GM12878 (cell line): Measurements from ENCODE around the gene IQGAP3. TPM values are rescaled to one million over a fixed set of nuclear protein-coding genes. Genes with fewer than 3 reads are reported as not detected.

Experiments used
- ASH2L ChIP-seq: fragments of 300-600, 200-600 bp; sonication (generic); IDR thresholded peaks from 2 replicates; pipeline ENCODE4 v1.6.1; 2017; ENCODE audit warnings: low read depth, mild to moderate bottlenecking, borderline replicate concordance
- BCL11A ChIP-seq: IDR thresholded peaks from 2 replicates; pipeline ENCODE4 v1.6.1; 2011; ENCODE audit warnings: low read depth, low read length
- CHD4 ChIP-seq: fragments of 200-600 bp; sonication (generic); IDR thresholded peaks from 2 replicates; pipeline ENCODE4 v1.6.1; 2016; ENCODE audit warnings: mild to moderate bottlenecking
- FOS ChIP-seq: IDR thresholded peaks from 3 replicates; pipeline ENCODE4 v1.6.1; 2011; ENCODE audit warnings: borderline replicate concordance; ENCODE audit not compliant: insufficient read length; ENCODE audit errors: extremely low read depth
- HDAC2 ChIP-seq: fragments of 200-600 bp; sonication (generic); IDR thresholded peaks from 2 replicates; pipeline ENCODE4 v1.6.1; 2017
- IRF4 ChIP-seq: IDR thresholded peaks from 2 replicates; pipeline ENCODE4 v1.6.1; 2011; ENCODE audit warnings: low read depth, low read length
- NFIC ChIP-seq: IDR thresholded peaks from 2 replicates; pipeline ENCODE4 v1.6.1; 2012; ENCODE audit warnings: low read depth, mild to moderate bottlenecking, inconsistent platforms, low read length, moderate library complexity
- NFYB ChIP-seq: IDR thresholded peaks from 2 replicates; pipeline ENCODE4 v1.6.1; 2011; ENCODE audit warnings: low read depth, mild to moderate bottlenecking, low read length, improper control_type of control experiment, moderate library complexity; ENCODE audit not compliant: insufficient read depth
- NR2C1 ChIP-seq: fragments of 450-650 bp; IDR thresholded peaks from 2 replicates; pipeline ENCODE4 v1.6.1; 2017; ENCODE audit warnings: antibody characterized with exemption, mild to moderate bottlenecking, moderate library complexity
- SIX5 ChIP-seq: IDR thresholded peaks from 2 replicates; pipeline ENCODE4 v1.6.1; 2011; ENCODE audit warnings: mild to moderate bottlenecking, low read depth, low read length, moderate library complexity; ENCODE audit not compliant: severe bottlenecking
- SMC3 ChIP-seq: IDR thresholded peaks from 2 replicates; pipeline ENCODE4 v1.6.1; 2011; ENCODE audit warnings: low read length, improper control_type of control experiment, borderline replicate concordance
- SPI1 ChIP-seq: IDR thresholded peaks from 2 replicates; pipeline ENCODE4 v1.6.1; 2011; ENCODE audit warnings: low read depth, mild to moderate bottlenecking, low read length, moderate library complexity, borderline replicate concordance; ENCODE audit not compliant: insufficient read depth
- SRF ChIP-seq, 2 experiments: IDR thresholded peaks; 2 replicates each; pipeline ENCODE4 v1.6.1; 2011; ENCODE audit warnings: low read depth in 2 of 2, low read length in 2 of 2, mild to moderate bottlenecking in 1 of 2, moderate library complexity in 1 of 2
- STAT3 ChIP-seq: IDR thresholded peaks from 2 replicates; pipeline ENCODE4 v1.6.1; 2011; ENCODE audit warnings: low read depth, low read length, improper control_type of control experiment
- TBL1XR1 ChIP-seq: IDR thresholded peaks from 2 replicates; pipeline ENCODE4 v1.6.1; 2012; ENCODE audit warnings: low read depth, low read length, improper control_type of control experiment
- USF1 ChIP-seq: IDR thresholded peaks from 2 replicates; pipeline ENCODE4 v1.6.1; 2011; ENCODE audit warnings: borderline replicate concordance, low read depth, mild to moderate bottlenecking, moderate library complexity, mixed read lengths, low read length; ENCODE audit not compliant: insufficient read depth; ENCODE audit errors: extremely low read length
- USF2 ChIP-seq: IDR thresholded peaks from 2 replicates; pipeline ENCODE4 v1.6.1; 2011; ENCODE audit warnings: low read depth, low read length, improper control_type of control experiment, borderline replicate concordance
- ZBTB11 ChIP-seq: fragments of 450-650 bp; formaldehyde crosslinking; IDR thresholded peaks from 2 replicates; pipeline ENCODE4 v1.5.0; 2022; ENCODE audit warnings: mild to moderate bottlenecking, missing genetic modification characterization
- ZBTB40 ChIP-seq: fragments of 450-650 bp; IDR thresholded peaks from 2 replicates; pipeline ENCODE4 v1.6.1; 2016; ENCODE audit warnings: mild to moderate bottlenecking, moderate library complexity, borderline replicate concordance
- ZNF24 ChIP-seq: fragments of 450-650 bp; IDR thresholded peaks from 2 replicates; pipeline ENCODE4 v1.6.1; 2017; ENCODE audit warnings: antibody characterized with exemption, mild to moderate bottlenecking
- ZNF622 ChIP-seq: fragments of 450-650 bp; IDR thresholded peaks from 2 replicates; pipeline ENCODE4 v1.6.1; 2017; ENCODE audit warnings: mild to moderate bottlenecking, inconsistent platforms
- polyA plus RNA-seq, 11 experiments: library from polyadenylated mRNA; depleted of rRNA in 4 of 11; unstranded in 6 of 11; stranded (reverse) in 5 of 11; fragments of >200 nt; fragmentation: Nextera tagmentation in 4 of 11; fragmentation: Illumina TruSeq in 1 of 11; extraction: Ambion mirVana in 4 of 11; extraction: Trizol in 1 of 11; gene quantifications; 1 replicate in 1 of 11; 2 replicates in 10 of 11; pipeline versions ENCODE4 v1.2.1 to v1.2.3, GENCODE V29; 2011 to 2016; ENCODE audit warnings: inconsistent platforms in 2 of 11, missing spikeins in 2 of 11, low read depth in 1 of 11
- total RNA-seq, 4 experiments: library from RNA; depleted of rRNA in 3 of 4; stranded (reverse); fragments of >200 nt in 3 of 4; fragmentation: Illumina TruSeq in 1 of 4; extraction: Trizol in 1 of 4; gene quantifications; 2 replicates each; pipeline versions ENCODE4 v1.2.1 to v1.2.3, GENCODE V29; 2013 to 2021

The IQGAP3 gene
- total and polyA plus RNA-seq, 10 of the 15 experiments (the other 5 are each of a cell fraction or from before 2014, with no cell fraction given): 1.1 to 10.7 (median 7.9) TPM

- TF ChIP-seq ZBTB11 (CRISPR knock-in tag): no peak
- TF ChIP-seq SMC3: no peak
- TF ChIP-seq USF1: no peak
- TF ChIP-seq NFIC: peak; percentile 22; the same call in 1 of the 2 replicates
- no peak for TF ChIP-seq ZNF622
- no peak for TF ChIP-seq HDAC2
- no peak for TF ChIP-seq SIX5
- TF ChIP-seq ZNF24: no peak
- no peak for TF ChIP-seq NFYB
- TF ChIP-seq NR2C1: 0 out of 2 replicates have a peak, but pooled peaks have one; percentile 23
- no peak for TF ChIP-seq SPI1
- 0 out of 2 replicates have a peak, but pooled peaks have one; percentile 41 for TF ChIP-seq TBL1XR1
- TF ChIP-seq FOS: no peak
- 0 out of 2 replicates have a peak, but pooled peaks have one; percentile 5 for TF ChIP-seq IRF4
- TF ChIP-seq STAT3: no peak
- TF ChIP-seq ZBTB40: peak; percentile 89
- TF ChIP-seq ASH2L: no peak
- no peak for TF ChIP-seq CHD4
- no peak for TF ChIP-seq USF2
- TF ChIP-seq SRF (IDR thresholded peaks at IDR 0.05; ENCODE audit: low read depth in 2 of 2, low read length in 2 of 2): peak in 1 of 2 experiments; percentile 42; a peak in 1 of 4 replicates
- TF ChIP-seq BCL11A: no peak
Measured at GRCh38 chr1:156601122-156601830, 28.9 kb upstream of the IQGAP3 start, which contains the start of gene GPATCH4 (continued).
